GM12878 (cell line): ENCODE data around the gene ZFP91. TPM values are rescaled to one million over a fixed set of nuclear protein-coding genes. Genes with fewer than 3 reads are reported as not detected.

Experiments used
- ATAC-seq: fragments of 200-7000 bp; cut with Tn5 transposase; 3 replicates; pipeline ENCODE4 v1.9.1; 2020; ENCODE audit warnings: mild to moderate bottlenecking, moderate library complexity
- BruUV-seq: library from RNA; stranded (reverse); fragments of 400-500 nt; replicated peaks from 2 replicates; lab custom pipeline; 2021; lab: Mats Ljungman, UMichigan
- CTCF ChIA-PET: fragments of 300-600 bp; sonication (Branson Sonifier 250); formaldehyde crosslinking; extraction: SDS; loops from one replicate; lab custom pipeline; 2021; ENCODE audit warnings: inconsistent platforms; lab: Yijun Ruan, JAX
- POLR2A ChIA-PET: fragments of 350-600 bp; formaldehyde crosslinking; extraction: SDS; loops from one replicate; lab custom pipeline; 2021; ENCODE audit warnings: inconsistent platforms; lab: Charles Lee
- RAD21 ChIA-PET: fragments of 300-600 bp; sonication (Branson Sonifier 250); formaldehyde crosslinking; loops from one replicate; lab custom pipeline; 2023; ENCODE audit warnings: antibody characterized with exemption; ENCODE audit not compliant: unreplicated experiment; lab: Charles Lee
- SMC1A ChIA-PET: fragments of 300-600 bp; sonication (Branson Sonifier 250); formaldehyde crosslinking; loops from one replicate; lab custom pipeline; 2023; ENCODE audit not compliant: unreplicated experiment, uncharacterized antibody; lab: Charles Lee
- DNase-seq: peaks from one replicate; pipeline ENCODE4 v3.0.0-alpha.2; 2011; ENCODE audit warnings: low read depth, low spot score
- FAIRE-seq: peaks from 3 replicates; lab custom pipeline; 2011; peaks lifted over from hg19 to GRCh38; lab: Jason Lieb, UNC
- H2AFZ ChIP-seq: 2 replicates; pipeline ENCODE4 v1.6.0; 2011; ENCODE audit warnings: low read depth, low read length, control low read depth; ENCODE audit not compliant: control insufficient read depth
- H3K27ac ChIP-seq: 2 replicates; pipeline ENCODE4 v1.5.1; 2011; ENCODE audit warnings: control low read depth; ENCODE audit not compliant: control insufficient read depth, insufficient read depth
- H3K27me3 ChIP-seq, 2 experiments: replicated peaks in 1 of 2; 2 replicates each; pipeline versions ENCODE4 v1.6.0 to v1.6.1; 2011; ENCODE audit warnings: low read length in 1 of 2; ENCODE audit not compliant: control insufficient read depth in 2 of 2, insufficient read depth in 2 of 2
- H3K36me3 ChIP-seq, 2 experiments: 2 replicates each; pipeline ENCODE4 v1.5.1; 2011; ENCODE audit warnings: low read length in 1 of 2; ENCODE audit not compliant: control insufficient read depth in 2 of 2, insufficient read depth in 2 of 2
- H3K4me1 ChIP-seq: 2 replicates; pipeline ENCODE4 v1.6.1; 2011; ENCODE audit warnings: mild to moderate bottlenecking, low read length, moderate library complexity, mixed read lengths; ENCODE audit not compliant: control insufficient read depth, insufficient read depth
- H3K4me2 ChIP-seq: 2 replicates; pipeline ENCODE4 v1.6.0; 2011; ENCODE audit warnings: control low read depth; ENCODE audit not compliant: control insufficient read depth, insufficient read depth
- H3K4me3 ChIP-seq: fragments of 200-600 bp; sonication (generic); 2 replicates; pipeline ENCODE4 v1.5.1; 2016
- H3K79me2 ChIP-seq: 2 replicates; pipeline ENCODE4 v1.6.0; 2011; ENCODE audit warnings: low read length; ENCODE audit not compliant: control insufficient read depth, insufficient read depth
- H3K9ac ChIP-seq: 2 replicates; pipeline ENCODE4 v1.8.0; 2011; ENCODE audit warnings: low read length, control low read depth, mixed read lengths; ENCODE audit not compliant: control insufficient read depth, insufficient read depth
- H3K9me3 ChIP-seq: replicated peaks from 3 replicates; pipeline ENCODE4 v1.5.1; 2011; ENCODE audit warnings: mild to moderate bottlenecking, low read length; ENCODE audit not compliant: control insufficient read depth, insufficient read depth
- H4K20me1 ChIP-seq: 2 replicates; pipeline ENCODE4 v1.6.0; 2011; ENCODE audit not compliant: control insufficient read depth, insufficient read depth
- ASH2L ChIP-seq: fragments of 300-600, 200-600 bp; sonication (generic); IDR thresholded peaks from 2 replicates; pipeline ENCODE4 v1.6.1; 2017; ENCODE audit warnings: low read depth, mild to moderate bottlenecking, borderline replicate concordance
- BCL11A ChIP-seq: IDR thresholded peaks from 2 replicates; pipeline ENCODE4 v1.6.1; 2011; ENCODE audit warnings: low read depth, low read length
- CTCF ChIP-seq, 3 experiments: IDR thresholded peaks in 2 of 3; conservative IDR thresholded peaks in 1 of 3; 2 replicates each; pipeline ENCODE4 v1.5.1; 2011; ENCODE audit warnings: low read depth in 3 of 3, low read length in 3 of 3, mild to moderate bottlenecking in 3 of 3, control low read depth in 2 of 3, moderate library complexity in 2 of 3, inconsistent platforms in 1 of 3, mixed read lengths in 1 of 3; ENCODE audit not compliant: control insufficient read depth in 2 of 3, insufficient read depth in 1 of 3; ENCODE audit errors: extremely low read depth in 1 of 3
- IKZF1 ChIP-seq: fragments of 450-650 bp; conservative IDR thresholded peaks from 2 replicates; pipeline ENCODE4 v1.6.1; 2017; ENCODE audit warnings: antibody characterized with exemption, mild to moderate bottlenecking
- JUND ChIP-seq: IDR thresholded peaks from 2 replicates; pipeline ENCODE4 v1.6.1; 2012; ENCODE audit warnings: low read depth, mild to moderate bottlenecking, low read length, improper control_type of control experiment, moderate library complexity
- NBN ChIP-seq: fragments of 450-650 bp; IDR thresholded peaks from 2 replicates; pipeline ENCODE4 v1.6.1; 2016
- PAX5 ChIP-seq: IDR thresholded peaks from 2 replicates; pipeline ENCODE4 v1.6.1; 2011; ENCODE audit warnings: low read depth, low read length, borderline replicate concordance
- POLR2AphosphoS2 ChIP-seq: IDR thresholded peaks from 2 replicates; pipeline ENCODE4 v1.6.1; 2011; ENCODE audit warnings: low read depth, mild to moderate bottlenecking, low read length, improper control_type of control experiment, moderate library complexity
- RAD21 ChIP-seq: IDR thresholded peaks from 2 replicates; pipeline ENCODE4 v1.6.1; 2011; ENCODE audit warnings: mild to moderate bottlenecking, low read depth, low read length, moderate library complexity; ENCODE audit not compliant: insufficient read depth
- RB1 ChIP-seq: fragments of 450-650 bp; formaldehyde crosslinking; IDR thresholded peaks from 2 replicates; pipeline ENCODE4 v1.6.1; 2017; ENCODE audit warnings: mild to moderate bottlenecking, borderline replicate concordance
- RELA ChIP-seq: fragments of 450-650 bp; IDR thresholded peaks from 2 replicates; pipeline ENCODE4 v1.8.0; 2014; ENCODE audit warnings: borderline replicate concordance; ENCODE audit not compliant: partially characterized antibody
- SMAD1 ChIP-seq: fragments of 450-650 bp; IDR thresholded peaks from 2 replicates; pipeline ENCODE4 v1.6.1; 2018; ENCODE audit warnings: mild to moderate bottlenecking, low read depth; ENCODE audit not compliant: partially characterized antibody
- SMAD5 ChIP-seq: IDR thresholded peaks from 2 replicates; pipeline ENCODE4 v1.6.1; 2016; ENCODE audit warnings: antibody characterized with exemption, low read depth
- SMC3 ChIP-seq: IDR thresholded peaks from 2 replicates; pipeline ENCODE4 v1.6.1; 2011; ENCODE audit warnings: low read length, improper control_type of control experiment, borderline replicate concordance
- SUZ12 ChIP-seq: fragments of 200-600 bp; sonication (generic); IDR thresholded peaks from one replicate; pipeline ENCODE4 v1.6.1; 2018; ENCODE audit warnings: antibody characterized with exemption, mild to moderate bottlenecking; ENCODE audit not compliant: unreplicated experiment
- ZNF207 ChIP-seq: fragments of 450-650 bp; IDR thresholded peaks from 2 replicates; pipeline ENCODE4 v1.6.1; 2014; ENCODE audit warnings: antibody characterized with exemption, mild to moderate bottlenecking, borderline replicate concordance
- WGBS: methylation state at CpG from one replicate; pipeline ENCODE4 v1.1.6; 2016; ENCODE audit warnings: low lambda C conversion rate; ENCODE audit not compliant: insufficient replicate concordance, insufficient coverage; ENCODE audit errors: missing lambda C conversion rate; 5-methylcytosine and 5-hydroxymethylcytosine counted together
- in situ Hi-C: fragments of 300-500 bp; cut with MboI; formaldehyde crosslinking; loops from 9 replicates; pipeline ENCODE4 v1.14.3; 2018; ENCODE audit warnings: mixed read lengths
- intact Hi-C: fragments of 100-400 bp; cut with micrococcal nuclease; formaldehyde crosslinking; loops from one replicate; pipeline ENCODE4 v1.14.2; 2022; ENCODE audit not compliant: unreplicated experiment
- polyA plus RNA-seq, 11 experiments: library from polyadenylated mRNA; depleted of rRNA in 4 of 11; unstranded in 6 of 11; stranded (reverse) in 5 of 11; fragments of >200 nt; fragmentation: Nextera tagmentation in 4 of 11; fragmentation: Illumina TruSeq in 1 of 11; extraction: Ambion mirVana in 4 of 11; extraction: Trizol in 1 of 11; gene quantifications; 1 replicate in 1 of 11; 2 replicates in 10 of 11; pipeline versions ENCODE4 v1.2.1 to v1.2.3, GENCODE V29; 2011 to 2016; ENCODE audit warnings: inconsistent platforms in 2 of 11, missing spikeins in 2 of 11, low read depth in 1 of 11
- total RNA-seq, 4 experiments: library from RNA; depleted of rRNA in 3 of 4; stranded (reverse); fragments of >200 nt in 3 of 4; fragmentation: Illumina TruSeq in 1 of 4; extraction: Trizol in 1 of 4; gene quantifications; 2 replicates each; pipeline versions ENCODE4 v1.2.1 to v1.2.3, GENCODE V29; 2013 to 2021
- TF ChIP-seq, protein P1 (sequence below): IDR thresholded peaks from 2 replicates; pipeline ENCODE4 v1.6.1; 2012; ENCODE audit warnings: low read depth, low read length, improper control_type of control experiment
- TF ChIP-seq, protein P2 (sequence below): fragments of 150-350 bp; IDR thresholded peaks from 2 replicates; pipeline ENCODE4 v1.6.1; 2016; ENCODE audit warnings: low read depth, low read length

Gene ZFP91
- total and polyA plus RNA-seq, 10 of the 15 experiments (the other 5 are each of a cell fraction or from before 2014, with no cell fraction given): 12.9 to 54.1 (median 31.7) TPM

GRCh38 chr11:58629857-58630256 is 51.0 kb downstream of the ZFP91 start:
- ChIA-PET RAD21 (interaction anchor here (0.7 to 3.5 kb wide), 22 partner anchors 8 to 829 kb away, joined by 3 to 61 read pairs (median 5); partner anchors contain the start of gene LPXN), CTCF (interaction anchor here (0.8 to 9.8 kb wide), 44 partner anchors 8 to 1285 kb away, joined by 3 to 156 read pairs (median 6); partner anchors contain the start of genes BTBD18, CNTF, LPXN and ZFP91), POLR2A (interaction anchor here (1.0 to 2.1 kb wide), 5 partner anchors 26 to 65 kb away, joined by 3 to 11 read pairs (median 3); partner anchors contain the start of gene LPXN), SMC1A (interaction anchor here (0.7 to 6.5 kb wide), 24 partner anchors 10 to 428 kb away, joined by 3 to 73 read pairs (median 4); partner anchors contain the start of gene LPXN)
- WGBS: 5% methylated on average over 2 of the region's 2 CpGs
- no peak overlapping the region for H3K4me3 ChIP-seq
- H3K27me3 ChIP-seq: no peaks in the 10 kb centered on the region
- no peaks in the 10 kb centered on the region for H3K79me2 ChIP-seq
- H3K9ac ChIP-seq: no peak overlapping the region
- no peak overlapping the region for H3K27ac ChIP-seq
- DNase-seq (no peak), ATAC-seq (peak; percentile 86), FAIRE-seq (no peak)
- H3K36me3 ChIP-seq: peaks cover 0 to 7% of the 10 kb centered on the region in 2 experiments; a peak in 2 of 4 replicates
- in situ Hi-C loops (no loop called here), intact Hi-C loops (loop anchor here (5.0 kb wide), 1 partner anchor 63 kb away; no protein-coding TSS in a partner anchor)
- no peaks in the 10 kb centered on the region for H3K4me1 ChIP-seq
- H2AFZ ChIP-seq: no peak overlapping the region
- TF ChIP-seq RAD21 (peak; percentile 72), PAX5 (no peak), SMAD1 (no peak), BCL11A (no peak), IKZF1 (no peak), SUZ12 (no peak), RB1 (no peak), ASH2L (no peak), JUND (no peak), RELA (no peak), SMAD5 (no peak), CTCF (IDR thresholded peaks at IDR 0.05 in 2 of 3, conservative IDR thresholded peaks at IDR 0.05 in 1 of 3; ENCODE audit: control insufficient read depth in 2 of 3, extremely low read depth in 1 of 3, insufficient read depth in 1 of 3, low read depth in 3 of 3, low read length in 3 of 3) (peak; percentile 59 to 70 (median 66)), SMC3 (peak; percentile 52), ZNF207 (no peak), NBN (no peak), POLR2AphosphoS2 (no peak)
- TF ChIP-seq, protein P1, sequence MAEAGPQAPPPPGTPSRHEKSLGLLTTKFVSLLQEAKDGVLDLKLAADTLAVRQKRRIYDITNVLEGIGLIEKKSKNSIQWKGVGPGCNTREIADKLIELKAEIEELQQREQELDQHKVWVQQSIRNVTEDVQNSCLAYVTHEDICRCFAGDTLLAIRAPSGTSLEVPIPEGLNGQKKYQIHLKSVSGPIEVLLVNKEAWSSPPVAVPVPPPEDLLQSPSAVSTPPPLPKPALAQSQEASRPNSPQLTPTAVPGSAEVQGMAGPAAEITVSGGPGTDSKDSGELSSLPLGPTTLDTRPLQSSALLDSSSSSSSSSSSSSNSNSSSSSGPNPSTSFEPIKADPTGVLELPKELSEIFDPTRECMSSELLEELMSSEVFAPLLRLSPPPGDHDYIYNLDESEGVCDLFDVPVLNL: no peak
- TF ChIP-seq, protein P2, sequence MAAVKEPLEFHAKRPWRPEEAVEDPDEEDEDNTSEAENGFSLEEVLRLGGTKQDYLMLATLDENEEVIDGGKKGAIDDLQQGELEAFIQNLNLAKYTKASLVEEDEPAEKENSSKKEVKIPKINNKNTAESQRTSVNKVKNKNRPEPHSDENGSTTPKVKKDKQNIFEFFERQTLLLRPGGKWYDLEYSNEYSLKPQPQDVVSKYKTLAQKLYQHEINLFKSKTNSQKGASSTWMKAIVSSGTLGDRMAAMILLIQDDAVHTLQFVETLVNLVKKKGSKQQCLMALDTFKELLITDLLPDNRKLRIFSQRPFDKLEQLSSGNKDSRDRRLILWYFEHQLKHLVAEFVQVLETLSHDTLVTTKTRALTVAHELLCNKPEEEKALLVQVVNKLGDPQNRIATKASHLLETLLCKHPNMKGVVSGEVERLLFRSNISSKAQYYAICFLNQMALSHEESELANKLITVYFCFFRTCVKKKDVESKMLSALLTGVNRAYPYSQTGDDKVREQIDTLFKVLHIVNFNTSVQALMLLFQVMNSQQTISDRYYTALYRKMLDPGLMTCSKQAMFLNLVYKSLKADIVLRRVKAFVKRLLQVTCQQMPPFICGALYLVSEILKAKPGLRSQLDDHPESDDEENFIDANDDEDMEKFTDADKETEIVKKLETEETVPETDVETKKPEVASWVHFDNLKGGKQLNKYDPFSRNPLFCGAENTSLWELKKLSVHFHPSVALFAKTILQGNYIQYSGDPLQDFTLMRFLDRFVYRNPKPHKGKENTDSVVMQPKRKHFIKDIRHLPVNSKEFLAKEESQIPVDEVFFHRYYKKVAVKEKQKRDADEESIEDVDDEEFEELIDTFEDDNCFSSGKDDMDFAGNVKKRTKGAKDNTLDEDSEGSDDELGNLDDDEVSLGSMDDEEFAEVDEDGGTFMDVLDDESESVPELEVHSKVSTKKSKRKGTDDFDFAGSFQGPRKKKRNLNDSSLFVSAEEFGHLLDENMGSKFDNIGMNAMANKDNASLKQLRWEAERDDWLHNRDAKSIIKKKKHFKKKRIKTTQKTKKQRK: no peak
- no peak overlapping the region for H3K4me2 ChIP-seq
- no peaks in the 10 kb centered on the region for H3K9me3 ChIP-seq
- no peaks in the 10 kb centered on the region for H4K20me1 ChIP-seq
- BruUV-seq: no TSS peak
